K562 (cell line): ENCODE measurements around the gene ANK3. TPM values are rescaled to one million over a fixed set of nuclear protein-coding genes. Genes with fewer than 3 reads are reported as not detected.

Source experiments
- ATF7 ChIP-seq: fragments of 450-650 bp; IDR thresholded peaks from 2 replicates; pipeline ENCODE4 v1.7.1; 2014; ENCODE audit warnings: mild to moderate bottlenecking, moderate library complexity
- CLOCK ChIP-seq: fragments of 250-450 bp; sonication (Bioruptor Pico); IDR thresholded peaks from 2 replicates; pipeline ENCODE4 v1.4.0; 2020; ENCODE audit warnings: mild to moderate bottlenecking, moderate library complexity, borderline replicate concordance
- DNMT1 ChIP-seq: fragments of 450-650 bp; IDR thresholded peaks from 2 replicates; pipeline ENCODE4 v1.6.1; 2016; ENCODE audit warnings: antibody characterized with exemption, mild to moderate bottlenecking
- E2F6 ChIP-seq, 2 experiments: IDR thresholded peaks; 2 replicates each; pipeline ENCODE4 v1.6.1; 2011; ENCODE audit warnings: borderline replicate concordance in 1 of 2, control low read depth in 1 of 2, low read depth in 1 of 2, low read length in 1 of 2, mild to moderate bottlenecking in 1 of 2, mixed read lengths in 1 of 2, moderate library complexity in 1 of 2; ENCODE audit not compliant: insufficient read depth in 1 of 2, insufficient read length in 1 of 2, poor library complexity in 1 of 2, severe bottlenecking in 1 of 2; ENCODE audit errors: extremely low read depth in 1 of 2
- EWSR1 ChIP-seq: fragments of 450-650 bp; IDR thresholded peaks from 2 replicates; pipeline ENCODE4 v1.6.1; 2018; ENCODE audit warnings: borderline replicate concordance, mild to moderate bottlenecking, low read depth, moderate library complexity; ENCODE audit not compliant: partially characterized antibody
- GABPB1 ChIP-seq: sonication (generic); formaldehyde crosslinking; IDR thresholded peaks from 2 replicates; pipeline ENCODE4 v1.8.0; 2022; ENCODE audit warnings: mild to moderate bottlenecking, missing genetic modification reagents
- HINFP ChIP-seq: fragments of 450-650 bp; conservative IDR thresholded peaks from 2 replicates; pipeline ENCODE4 v1.6.1; 2016; ENCODE audit warnings: missing genetic modification characterization, low read depth, mild to moderate bottlenecking, control low read depth, missing compliant biosample characterization
- HOXB6 ChIP-seq: fragments of 250-450 bp; sonication (Bioruptor Pico); IDR thresholded peaks from 2 replicates; pipeline ENCODE4 v1.5.1; 2022; ENCODE audit warnings: mild to moderate bottlenecking, borderline replicate concordance
- KDM4B ChIP-seq, 2 experiments: fragments of 450-650 bp in 1 of 2; sonication (generic) in 1 of 2; IDR thresholded peaks; 2 replicates each; pipeline ENCODE4 v1.6.1; 2016 to 2017; ENCODE audit warnings: borderline replicate concordance in 2 of 2, antibody characterized with exemption in 1 of 2, low read depth in 1 of 2, mild to moderate bottlenecking in 1 of 2
- MAX ChIP-seq: sonication (generic); formaldehyde crosslinking; IDR thresholded peaks from 2 replicates; pipeline ENCODE4 v1.9.0; 2022; ENCODE audit warnings: mild to moderate bottlenecking, missing genetic modification reagents
- MLX ChIP-seq, 2 experiments: fragments of 450-650 bp in 1 of 2; sonication (generic) in 1 of 2; formaldehyde crosslinking; conservative IDR thresholded peaks; 2 replicates each; pipeline versions ENCODE4 v1.4.0 to v1.8.1; 2020 to 2022; ENCODE audit warnings: mild to moderate bottlenecking in 1 of 2, missing genetic modification reagents in 1 of 2
- SREBF1 ChIP-seq: fragments of 150-350 bp; IDR thresholded peaks from 2 replicates; pipeline ENCODE4 v1.6.1; 2014; ENCODE audit warnings: antibody characterized with exemption, low read depth, low read length, borderline replicate concordance
- U2AF2 ChIP-seq: fragments of 200-400 bp; formaldehyde crosslinking; optimal IDR thresholded peaks from 2 replicates; pipeline ENCODE3; 2017; ENCODE audit warnings: low read depth, mild to moderate bottlenecking, low read length
- ZC3H11A ChIP-seq: IDR thresholded peaks from 2 replicates; pipeline ENCODE4 v1.6.1; 2012; ENCODE audit warnings: low read depth, low read length, improper control_type of control experiment
- ZNF143 ChIP-seq: sonication (generic); formaldehyde crosslinking; IDR thresholded peaks from 2 replicates; pipeline ENCODE4 v1.9.0; 2022; ENCODE audit warnings: mild to moderate bottlenecking, missing genetic modification reagents
- ZNF224 ChIP-seq: sonication (generic); formaldehyde crosslinking; IDR thresholded peaks from 2 replicates; pipeline ENCODE4 v1.8.0; 2022; ENCODE audit warnings: mild to moderate bottlenecking, missing genetic modification reagents
- ZNF398 ChIP-seq: fragments of 250-450 bp; sonication (Bioruptor Pico); IDR thresholded peaks from 2 replicates; pipeline ENCODE4 v1.8.0; 2021; ENCODE audit warnings: moderate library complexity, mild to moderate bottlenecking, inconsistent platforms
- polyA plus RNA-seq, 8 experiments: library from polyadenylated mRNA; depleted of rRNA in 4 of 8; stranded (reverse) in 5 of 8; unstranded in 3 of 8; fragments of >200 nt; fragmentation: Nextera tagmentation in 2 of 8; fragmentation: Illumina TruSeq in 1 of 8; extraction: Ambion mirVana in 2 of 8; extraction: Trizol in 1 of 8; gene quantifications; 2 replicates each; pipeline versions ENCODE4 v1.2.1 to v1.2.3, GENCODE V29; 2011 to 2014; ENCODE audit warnings: inconsistent platforms in 1 of 8, missing spikeins in 1 of 8
- total RNA-seq, 7 experiments: library from RNA; depleted of rRNA in 6 of 7; stranded (reverse); fragments of >200 nt in 6 of 7; fragmentation: Illumina TruSeq in 2 of 7; extraction: Trizol in 2 of 7; gene quantifications; 2 replicates each; pipeline versions ENCODE4 v1.2.1 to v1.2.3, GENCODE V29; 2011 to 2021; ENCODE audit warnings: low replicate concordance in 1 of 7

The ANK3 gene
- total and polyA plus RNA-seq, 9 of the 15 experiments (the other 6 are each of a cell fraction or from before 2014, with no cell fraction given) = 10.0 to 32.3 (median 17.9) TPM

- TF ChIP-seq E2F6 (IDR thresholded peaks at IDR 0.05; ENCODE audit: borderline replicate concordance in 1 of 2, extremely low read depth in 1 of 2, insufficient read depth in 1 of 2, insufficient read length in 1 of 2, low read depth in 1 of 2, low read length in 1 of 2, poor library complexity in 1 of 2, severe bottlenecking in 1 of 2) (no peak), MLX (CRISPR knock-in tag; conservative IDR thresholded peaks at IDR 0.05) (no peak), HOXB6 (CRISPR knock-in tag) (no peak), ZC3H11A (no peak), CLOCK (no peak), DNMT1 (no peak), EWSR1 (no peak), SREBF1 (no peak), GABPB1 (CRISPR knock-in tag) (no peak), ZNF143 (CRISPR knock-in tag) (no peak), ATF7 (peak; percentile 29; the same call in 1 of the 2 replicates), U2AF2 (no peak), ZNF224 (CRISPR knock-in tag) (no peak), KDM4B (IDR thresholded peaks at IDR 0.05; ENCODE audit: borderline replicate concordance in 2 of 2, low read depth in 1 of 2) (0 out of 4 replicates have a peak, but pooled peaks of 1 of the 2 experiments have one; percentile 74), HINFP (tag) (no peak), ZNF398 (CRISPR knock-in tag) (no peak), MAX (CRISPR knock-in tag) (no peak)
Observed at GRCh38 chr10:60295028-60295937, 94.4 kb downstream of the ANK3 start (continued).
